SK-N-SH (cell line): ENCODE results near the gene SLC24A3. TPM values are rescaled to one million over a fixed set of nuclear protein-coding genes. Genes with fewer than 3 reads are reported as not detected.

Experiments
- CTCF ChIA-PET: fragments of 300-600, 350-600 bp; formaldehyde crosslinking; extraction: SDS; loops from one replicate; lab custom pipeline; 2021; lab: Yijun Ruan, JAX
- POLR2A ChIA-PET: fragments of 350-600 bp; sonication (Branson Sonifier 250); formaldehyde crosslinking; extraction: SDS; loops from one replicate; lab custom pipeline; 2020; ENCODE audit warnings: antibody characterized with exemption, inconsistent platforms; lab: Yijun Ruan, JAX
- DNase-seq: peaks from one replicate; pipeline ENCODE4 v3.0.0; 2012
- H2AFZ ChIP-seq: fragments of 200-600 bp; sonication (generic); 2 replicates; pipeline ENCODE4 v1.8.1; 2016; ENCODE audit warnings: antibody characterized with exemption, mild to moderate bottlenecking, low read depth
- H3F3A ChIP-seq: fragments of 200-600 bp; sonication (generic); replicated peaks from 2 replicates; pipeline ENCODE3; 2016; ENCODE audit warnings: antibody characterized with exemption, mild to moderate bottlenecking; ENCODE audit not compliant: insufficient read depth
- H3K27ac ChIP-seq, 2 experiments: fragments of 200-500 bp in 1 of 2; fragments of 200-600 bp in 1 of 2; sonication (Bioruptor generic) in 1 of 2; sonication (generic), shearing (Covaris generic) in 1 of 2; 2 replicates each; pipeline versions ENCODE4 v1.5.1 to v1.6.1; 2014 to 2016; ENCODE audit warnings: low read depth in 2 of 2, inconsistent platforms in 1 of 2, low read length in 1 of 2, mild to moderate bottlenecking in 1 of 2, mixed read lengths in 1 of 2
- H3K27me3 ChIP-seq: fragments of 200-600 bp; sonication (generic), shearing (Covaris generic); 2 replicates; pipeline ENCODE4 v1.6.1; 2016; ENCODE audit warnings: mixed run types; ENCODE audit not compliant: insufficient read depth
- H3K36me3 ChIP-seq, 2 experiments: fragments of 200-500 bp in 1 of 2; fragments of 200-600 bp in 1 of 2; sonication (Bioruptor generic) in 1 of 2; sonication (generic) in 1 of 2; replicated peaks in 1 of 2; 2 replicates each; pipeline versions ENCODE3 to v1.5.1; 2014 to 2016; ENCODE audit warnings: low read length in 1 of 2, mild to moderate bottlenecking in 1 of 2; ENCODE audit not compliant: insufficient read depth in 2 of 2, control insufficient read depth in 1 of 2
- H3K4me1 ChIP-seq, 2 experiments: fragments of 200-500 bp in 1 of 2; fragments of 200-600 bp in 1 of 2; sonication (Bioruptor generic) in 1 of 2; sonication (generic), shearing (Covaris generic) in 1 of 2; 2 replicates each; pipeline versions ENCODE4 v1.5.1 to v1.6.1; 2014 to 2016; ENCODE audit warnings: low read depth in 1 of 2, low read length in 1 of 2, mixed run types in 1 of 2; ENCODE audit not compliant: insufficient read depth in 2 of 2, control insufficient read depth in 1 of 2
- H3K4me2 ChIP-seq: fragments of 200-600 bp; sonication (generic), shearing (Covaris generic); 2 replicates; pipeline ENCODE4 v1.6.1; 2017; ENCODE audit warnings: mixed run types
- H3K4me3 ChIP-seq, 2 experiments: fragments of 200-500 bp in 1 of 2; fragments of 200-600 bp in 1 of 2; sonication (Bioruptor generic) in 1 of 2; sonication (generic), shearing (Covaris generic) in 1 of 2; 2 replicates each; pipeline versions ENCODE4 v1.5.1 to v1.8.1; 2014 to 2016; ENCODE audit warnings: low read depth in 2 of 2, inconsistent platforms in 1 of 2, low read length in 1 of 2, mild to moderate bottlenecking in 1 of 2, mixed read lengths in 1 of 2, moderate library complexity in 1 of 2
- H3K79me2 ChIP-seq: fragments of 200-600 bp; sonication (generic); 2 replicates; pipeline ENCODE4 v1.8.1; 2017; ENCODE audit warnings: mild to moderate bottlenecking; ENCODE audit not compliant: insufficient read depth
- H3K9ac ChIP-seq: fragments of 200-600 bp; sonication (generic); 2 replicates; pipeline ENCODE4 v1.6.1; 2017; ENCODE audit warnings: mixed run types
- H3K9me2 ChIP-seq: fragments of 200-600 bp; sonication (generic); 2 replicates; pipeline ENCODE4 v1.6.1; 2017; ENCODE audit warnings: mixed run types
- H3K9me3 ChIP-seq: fragments of 200-600 bp; sonication (generic); 2 replicates; pipeline ENCODE4 v1.6.1; 2017; ENCODE audit warnings: mixed run types, mild to moderate bottlenecking, moderate library complexity
- H4K20me1 ChIP-seq: fragments of 200-600 bp; sonication (generic); 2 replicates; pipeline ENCODE4 v1.6.1; 2017; ENCODE audit warnings: mild to moderate bottlenecking, mixed run types; ENCODE audit not compliant: insufficient read depth
- CHD2 ChIP-seq: fragments of 150-350 bp; IDR thresholded peaks from 2 replicates; pipeline ENCODE4 v1.6.1; 2018; ENCODE audit warnings: low read length; ENCODE audit not compliant: partially characterized antibody
- ELF1 ChIP-seq: IDR thresholded peaks from 2 replicates; pipeline ENCODE4 v1.4.0; 2012
- GABPA ChIP-seq: IDR thresholded peaks from 2 replicates; pipeline ENCODE4 v1.4.0; 2012; ENCODE audit warnings: low read depth, mild to moderate bottlenecking
- MEF2A ChIP-seq: IDR thresholded peaks from 2 replicates; pipeline ENCODE4 v1.4.0; 2012; ENCODE audit warnings: low read depth, borderline replicate concordance
- MXI1 ChIP-seq: IDR thresholded peaks from 2 replicates; pipeline ENCODE4 v1.6.1; 2012; ENCODE audit warnings: mild to moderate bottlenecking, low read depth, low read length, improper control_type of control experiment
- NFIC ChIP-seq: IDR thresholded peaks from 2 replicates; pipeline ENCODE4 v1.4.0; 2012; ENCODE audit warnings: borderline replicate concordance
- POLR2AphosphoS5 ChIP-seq: IDR thresholded peaks from 2 replicates; pipeline ENCODE4 v1.6.1; 2012; ENCODE audit warnings: low read depth, low read length
- RAD21 ChIP-seq: IDR thresholded peaks from 2 replicates; pipeline ENCODE4 v1.6.1; 2012; ENCODE audit warnings: mild to moderate bottlenecking, low read length
- SMC3 ChIP-seq: IDR thresholded peaks from 2 replicates; pipeline ENCODE4 v1.6.1; 2012; ENCODE audit warnings: low read depth, low read length, improper control_type of control experiment
- TAF1 ChIP-seq: IDR thresholded peaks from 2 replicates; pipeline ENCODE4 v1.6.1; 2012; ENCODE audit warnings: low read depth, mild to moderate bottlenecking, low read length, moderate library complexity, borderline replicate concordance
- YY1 ChIP-seq: IDR thresholded peaks from 2 replicates; pipeline ENCODE4 v1.4.0; 2012; ENCODE audit warnings: low read depth, mild to moderate bottlenecking
- WGBS: methylation state at CpG from one replicate; pipeline ENCODE4 v1.1.6; 2017; ENCODE audit warnings: low lambda C conversion rate; 5-methylcytosine and 5-hydroxymethylcytosine counted together
- polyA plus RNA-seq, 3 experiments: library from polyadenylated mRNA; depleted of rRNA; stranded (reverse); fragments of >200 nt; gene quantifications; 2 replicates each; pipeline ENCODE4 v1.2.3, GENCODE V29; 2012
- TF ChIP-seq, protein P1 (sequence below): IDR thresholded peaks from 2 replicates; pipeline ENCODE4 v1.4.0; 2012; ENCODE audit warnings: low read depth, borderline replicate concordance
- TF ChIP-seq, protein P2 (sequence below): fragments of 150-350 bp; IDR thresholded peaks from 2 replicates; pipeline ENCODE4 v1.6.1; 2017; ENCODE audit warnings: antibody characterized with exemption, low read length, low read depth, borderline replicate concordance
- TF ChIP-seq, protein P3 (sequence below): fragments of 200-600 bp; sonication (generic); IDR thresholded peaks from 2 replicates; pipeline ENCODE4 v1.6.1; 2017; ENCODE audit warnings: antibody characterized with exemption, mild to moderate bottlenecking, moderate library complexity
- TF ChIP-seq, protein P4 (sequence below): IDR thresholded peaks from 2 replicates; pipeline ENCODE4 v1.4.0; 2012; ENCODE audit warnings: low read depth, borderline replicate concordance

Gene SLC24A3
- polyA plus RNA-seq, 1 of the 3 experiments (the other 2 are of a cell fraction) = not detected

DNA sequence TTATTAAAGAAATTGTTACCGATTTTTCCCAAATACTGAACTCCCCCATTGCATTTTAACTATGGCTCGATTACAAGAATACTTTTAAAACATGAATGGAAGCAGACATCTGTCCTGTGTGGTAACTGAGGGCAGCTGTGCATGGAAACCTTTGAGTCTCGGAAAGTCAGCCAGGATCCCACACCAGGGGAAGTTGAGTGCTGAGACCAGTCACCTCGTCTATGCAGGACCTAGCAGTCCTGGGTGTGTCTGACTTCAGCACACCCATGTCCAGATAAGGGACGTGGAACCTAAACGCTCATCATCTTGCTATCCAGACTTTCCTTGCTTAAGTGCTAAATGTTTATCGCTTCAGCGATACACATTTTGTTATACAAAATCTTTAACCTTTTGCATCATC, 551.8 kb downstream of the SLC24A3 start:
- CTCF ChIA-PET = interaction anchor here (0.7 kb wide), 1 partner anchor 71 kb away, joined by 3 read pairs; no protein-coding TSS in a partner anchor
- H2AFZ ChIP-seq = no peak overlapping the region
- no peak overlapping the region for H3K27ac ChIP-seq
- H3K4me2 ChIP-seq = no peak overlapping the region
- H3K4me3 ChIP-seq = no peak overlapping the region
- no peaks in the 10 kb centered on the region for H3K9me3 ChIP-seq
- H3K9me2 ChIP-seq = no peaks in the 10 kb centered on the region
- POLR2A ChIA-PET = no interaction called here
- peaks cover 0 to 2% of the 10 kb centered on the region in 2 experiments for H3K36me3 ChIP-seq
- H3K4me1 ChIP-seq = peaks cover 0 to 11% of the 10 kb centered on the region in 2 experiments; a peak in 1 of 4 replicates
- H3K27me3 ChIP-seq = no peaks in the 10 kb centered on the region
- no peaks in the 10 kb centered on the region for H3F3A ChIP-seq
- no peak overlapping the region for H3K9ac ChIP-seq
- no peak for TF ChIP-seq GABPA
- no peak for TF ChIP-seq MXI1
- TF ChIP-seq CHD2 = no peak
- TF ChIP-seq, protein P1, sequence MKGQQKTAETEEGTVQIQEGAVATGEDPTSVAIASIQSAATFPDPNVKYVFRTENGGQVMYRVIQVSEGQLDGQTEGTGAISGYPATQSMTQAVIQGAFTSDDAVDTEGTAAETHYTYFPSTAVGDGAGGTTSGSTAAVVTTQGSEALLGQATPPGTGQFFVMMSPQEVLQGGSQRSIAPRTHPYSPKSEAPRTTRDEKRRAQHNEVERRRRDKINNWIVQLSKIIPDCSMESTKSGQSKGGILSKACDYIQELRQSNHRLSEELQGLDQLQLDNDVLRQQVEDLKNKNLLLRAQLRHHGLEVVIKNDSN = no peak
- TF ChIP-seq, protein P2, sequence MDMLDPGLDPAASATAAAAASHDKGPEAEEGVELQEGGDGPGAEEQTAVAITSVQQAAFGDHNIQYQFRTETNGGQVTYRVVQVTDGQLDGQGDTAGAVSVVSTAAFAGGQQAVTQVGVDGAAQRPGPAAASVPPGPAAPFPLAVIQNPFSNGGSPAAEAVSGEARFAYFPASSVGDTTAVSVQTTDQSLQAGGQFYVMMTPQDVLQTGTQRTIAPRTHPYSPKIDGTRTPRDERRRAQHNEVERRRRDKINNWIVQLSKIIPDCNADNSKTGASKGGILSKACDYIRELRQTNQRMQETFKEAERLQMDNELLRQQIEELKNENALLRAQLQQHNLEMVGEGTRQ = no peak
- no peak for TF ChIP-seq ELF1
- TF ChIP-seq NFIC = no peak
- TF ChIP-seq, all 33 proteins: peak for 0
- WGBS = 78% methylated on average over 7 of the region's 8 CpGs
- DNase-seq = no peak
- peaks cover 14% of the 10 kb centered on the region; the same call in 1 of the 2 replicates for H3K79me2 ChIP-seq
- peaks cover 9% of the 10 kb centered on the region; the same call in 1 of the 2 replicates for H4K20me1 ChIP-seq

DNA sequence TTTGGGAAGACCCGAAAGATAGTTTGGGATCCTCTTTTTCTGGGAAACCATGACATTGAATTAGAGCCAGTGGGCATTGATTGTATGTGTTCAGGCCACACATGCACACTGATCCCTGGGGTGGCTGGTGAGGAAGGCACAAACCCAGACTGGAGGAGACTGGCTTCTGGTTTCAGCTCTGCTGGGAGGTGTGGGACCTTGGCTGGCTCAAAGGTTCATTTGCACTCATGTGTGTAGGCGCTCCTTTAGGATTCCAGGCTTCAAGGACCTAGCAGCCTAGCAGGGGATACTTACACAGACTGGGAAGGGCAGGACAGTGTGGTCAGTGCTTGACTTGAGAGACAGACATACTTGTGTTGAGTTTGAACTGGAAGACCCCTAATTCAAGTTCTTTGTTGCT, 552.8 kb downstream of the SLC24A3 start:
- H3K4me2 ChIP-seq = no peak overlapping the region
- no peak for DNase-seq
- ChIA-PET CTCF (interaction anchor here (1.4 kb wide), 1 partner anchor 21 kb away, joined by 3 read pairs; no protein-coding TSS in a partner anchor), POLR2A (no interaction called here)
- peaks cover 0 to 2% of the 10 kb centered on the region in 2 experiments for H3K36me3 ChIP-seq
- no peaks in the 10 kb centered on the region for H3F3A ChIP-seq
- no peaks in the 10 kb centered on the region for H3K27me3 ChIP-seq
- 98% methylated on average over 2 of the region's 2 CpGs for WGBS
- peaks cover 9% of the 10 kb centered on the region; the same call in 1 of the 2 replicates for H4K20me1 ChIP-seq
- H3K4me3 ChIP-seq = no peak overlapping the region
- H3K9me3 ChIP-seq = no peaks in the 10 kb centered on the region
- H3K79me2 ChIP-seq = 0 out of 2 replicates have a peak, but pooled peaks cover 9% of the 10 kb centered on the region
- H3K27ac ChIP-seq = no peak overlapping the region
- no peaks in the 10 kb centered on the region for H3K9me2 ChIP-seq
- H3K9ac ChIP-seq = no peak overlapping the region
- peaks cover 0 to 1% of the 10 kb centered on the region in 2 experiments; a peak in 1 of 4 replicates for H3K4me1 ChIP-seq
- H2AFZ ChIP-seq = no peak overlapping the region
- TF ChIP-seq, protein P3, sequence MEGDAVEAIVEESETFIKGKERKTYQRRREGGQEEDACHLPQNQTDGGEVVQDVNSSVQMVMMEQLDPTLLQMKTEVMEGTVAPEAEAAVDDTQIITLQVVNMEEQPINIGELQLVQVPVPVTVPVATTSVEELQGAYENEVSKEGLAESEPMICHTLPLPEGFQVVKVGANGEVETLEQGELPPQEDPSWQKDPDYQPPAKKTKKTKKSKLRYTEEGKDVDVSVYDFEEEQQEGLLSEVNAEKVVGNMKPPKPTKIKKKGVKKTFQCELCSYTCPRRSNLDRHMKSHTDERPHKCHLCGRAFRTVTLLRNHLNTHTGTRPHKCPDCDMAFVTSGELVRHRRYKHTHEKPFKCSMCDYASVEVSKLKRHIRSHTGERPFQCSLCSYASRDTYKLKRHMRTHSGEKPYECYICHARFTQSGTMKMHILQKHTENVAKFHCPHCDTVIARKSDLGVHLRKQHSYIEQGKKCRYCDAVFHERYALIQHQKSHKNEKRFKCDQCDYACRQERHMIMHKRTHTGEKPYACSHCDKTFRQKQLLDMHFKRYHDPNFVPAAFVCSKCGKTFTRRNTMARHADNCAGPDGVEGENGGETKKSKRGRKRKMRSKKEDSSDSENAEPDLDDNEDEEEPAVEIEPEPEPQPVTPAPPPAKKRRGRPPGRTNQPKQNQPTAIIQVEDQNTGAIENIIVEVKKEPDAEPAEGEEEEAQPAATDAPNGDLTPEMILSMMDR = no peak
- TF ChIP-seq GABPA (no peak), TAF1 (no peak), YY1 (no peak), SMC3 (no peak), MEF2A (no peak), NFIC (no peak), RAD21 (no peak), POLR2AphosphoS5 (no peak)
- TF ChIP-seq, protein P4, sequence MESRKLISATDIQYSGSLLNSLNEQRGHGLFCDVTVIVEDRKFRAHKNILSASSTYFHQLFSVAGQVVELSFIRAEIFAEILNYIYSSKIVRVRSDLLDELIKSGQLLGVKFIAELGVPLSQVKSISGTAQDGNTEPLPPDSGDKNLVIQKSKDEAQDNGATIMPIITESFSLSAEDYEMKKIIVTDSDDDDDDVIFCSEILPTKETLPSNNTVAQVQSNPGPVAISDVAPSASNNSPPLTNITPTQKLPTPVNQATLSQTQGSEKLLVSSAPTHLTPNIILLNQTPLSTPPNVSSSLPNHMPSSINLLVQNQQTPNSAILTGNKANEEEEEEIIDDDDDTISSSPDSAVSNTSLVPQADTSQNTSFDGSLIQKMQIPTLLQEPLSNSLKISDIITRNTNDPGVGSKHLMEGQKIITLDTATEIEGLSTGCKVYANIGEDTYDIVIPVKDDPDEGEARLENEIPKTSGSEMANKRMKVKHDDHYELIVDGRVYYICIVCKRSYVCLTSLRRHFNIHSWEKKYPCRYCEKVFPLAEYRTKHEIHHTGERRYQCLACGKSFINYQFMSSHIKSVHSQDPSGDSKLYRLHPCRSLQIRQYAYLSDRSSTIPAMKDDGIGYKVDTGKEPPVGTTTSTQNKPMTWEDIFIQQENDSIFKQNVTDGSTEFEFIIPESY = no peak
